K562 (cell line): ENCODE measurements around the gene BCAN. TPM values are rescaled to one million over a fixed set of nuclear protein-coding genes. Genes with fewer than 3 reads are reported as not detected.

ENCODE experiments used
- ADNP ChIP-seq: fragments of 200-800 bp; sonication (Bioruptor generic); IDR thresholded peaks from 2 replicates; pipeline ENCODE4 v1.6.1; 2016; ENCODE audit warnings: missing genetic modification characterization, missing compliant biosample characterization
- BRF1 ChIP-seq: IDR thresholded peaks from 3 replicates; pipeline ENCODE4 v1.6.1; 2011; ENCODE audit warnings: borderline replicate concordance, mild to moderate bottlenecking; ENCODE audit not compliant: insufficient read length; ENCODE audit errors: extremely low read depth
- CREBBP ChIP-seq: IDR thresholded peaks from one replicate; pipeline ENCODE4 v1.6.1; 2012; ENCODE audit warnings: low read depth, mild to moderate bottlenecking, control low read depth, inconsistent platforms, low read length
- FOXM1 ChIP-seq, 2 experiments: fragments of 450-650 bp in 1 of 2; sonication (generic) in 1 of 2; formaldehyde crosslinking in 1 of 2; IDR thresholded peaks; 2 replicates each; pipeline versions ENCODE4 v1.6.1 to v1.9.0; 2017 to 2022; ENCODE audit warnings: low read depth in 2 of 2, mild to moderate bottlenecking in 2 of 2, missing genetic modification reagents in 1 of 2, moderate library complexity in 1 of 2
- HNRNPK ChIP-seq: fragments of 200-400 bp; formaldehyde crosslinking; IDR thresholded peaks from one replicate; pipeline ENCODE4 v1.6.1; 2018; ENCODE audit warnings: mild to moderate bottlenecking, low read depth, low read length; ENCODE audit not compliant: poor library complexity, severe bottlenecking
- MEF2A ChIP-seq: IDR thresholded peaks from 2 replicates; pipeline ENCODE4 v1.6.1; 2011; ENCODE audit warnings: low read depth, mild to moderate bottlenecking, low read length, moderate library complexity; ENCODE audit not compliant: control insufficient read depth
- NRF1 ChIP-seq, 2 experiments: fragments of 450-650 bp; IDR thresholded peaks in 1 of 2; conservative IDR thresholded peaks in 1 of 2; 2 replicates each; pipeline ENCODE4 v1.6.1; 2014; ENCODE audit warnings: mild to moderate bottlenecking in 2 of 2
- PML ChIP-seq: IDR thresholded peaks from 2 replicates; pipeline ENCODE4 v1.6.1; 2012; ENCODE audit warnings: low read length, inconsistent platforms
- POLR2A ChIP-seq: fragments of 450-650 bp; conservative IDR thresholded peaks from 2 replicates; pipeline ENCODE4 v1.6.1; 2016
- POLR2AphosphoS2 ChIP-seq: IDR thresholded peaks from 2 replicates; pipeline ENCODE4 v1.6.1; 2012; ENCODE audit warnings: low read length, improper control_type of control experiment
- TSC22D4 ChIP-seq: fragments of 450-650 bp; IDR thresholded peaks from 2 replicates; pipeline ENCODE4 v1.6.1; 2016; ENCODE audit warnings: missing genetic modification characterization, missing biosample characterization, control low read depth
- ZNF232 ChIP-seq: sonication (generic); formaldehyde crosslinking; IDR thresholded peaks from 2 replicates; pipeline ENCODE4 v1.8.0; 2022; ENCODE audit warnings: mild to moderate bottlenecking, missing genetic modification reagents
- ZNF263 ChIP-seq: sonication (generic); formaldehyde crosslinking; IDR thresholded peaks from 2 replicates; pipeline ENCODE4 v1.8.0; 2022; ENCODE audit warnings: mild to moderate bottlenecking, missing genetic modification reagents, borderline replicate concordance
- ZNF668 ChIP-seq: fragments of 250-450 bp; sonication (Bioruptor Pico); IDR thresholded peaks from 2 replicates; pipeline ENCODE4 v1.8.0; 2022; ENCODE audit warnings: mild to moderate bottlenecking, inconsistent platforms
- polyA plus RNA-seq, 8 experiments: library from polyadenylated mRNA; depleted of rRNA in 4 of 8; stranded (reverse) in 5 of 8; unstranded in 3 of 8; fragments of >200 nt; fragmentation: Nextera tagmentation in 2 of 8; fragmentation: Illumina TruSeq in 1 of 8; extraction: Ambion mirVana in 2 of 8; extraction: Trizol in 1 of 8; gene quantifications; 2 replicates each; pipeline versions ENCODE4 v1.2.1 to v1.2.3, GENCODE V29; 2011 to 2014; ENCODE audit warnings: inconsistent platforms in 1 of 8, missing spikeins in 1 of 8
- total RNA-seq, 7 experiments: library from RNA; depleted of rRNA in 6 of 7; stranded (reverse); fragments of >200 nt in 6 of 7; fragmentation: Illumina TruSeq in 2 of 7; extraction: Trizol in 2 of 7; gene quantifications; 2 replicates each; pipeline versions ENCODE4 v1.2.1 to v1.2.3, GENCODE V29; 2011 to 2021; ENCODE audit warnings: low replicate concordance in 1 of 7
- TF ChIP-seq, protein P1 (sequence below): fragments of 450-650 bp; formaldehyde crosslinking; IDR thresholded peaks from 2 replicates; pipeline ENCODE4 v1.4.0; 2020; ENCODE audit warnings: mild to moderate bottlenecking, moderate library complexity
- TF ChIP-seq, protein P2 (sequence below): fragments of 200-400 bp; formaldehyde crosslinking; IDR thresholded peaks from 2 replicates; pipeline ENCODE4 v1.6.1; 2017; ENCODE audit warnings: mild to moderate bottlenecking, low read depth, low read length, moderate library complexity
- TF ChIP-seq, protein P3 (sequence below): fragments of 250-450 bp; sonication (Bioruptor Pico); IDR thresholded peaks from 2 replicates; pipeline ENCODE4 v1.8.0; 2021; ENCODE audit warnings: moderate library complexity, mild to moderate bottlenecking, inconsistent platforms
- TF ChIP-seq, protein P4 (sequence below): fragments of 250-450 bp; sonication (Bioruptor Pico); IDR thresholded peaks from 2 replicates; pipeline ENCODE4 v1.5.0; 2021

Gene BCAN
- total and polyA plus RNA-seq, 9 of the 15 experiments (the other 6 are each of a cell fraction or from before 2014, with no cell fraction given) = 0.04 to 0.33 (median 0.14) TPM; not detected in 5

DNA sequence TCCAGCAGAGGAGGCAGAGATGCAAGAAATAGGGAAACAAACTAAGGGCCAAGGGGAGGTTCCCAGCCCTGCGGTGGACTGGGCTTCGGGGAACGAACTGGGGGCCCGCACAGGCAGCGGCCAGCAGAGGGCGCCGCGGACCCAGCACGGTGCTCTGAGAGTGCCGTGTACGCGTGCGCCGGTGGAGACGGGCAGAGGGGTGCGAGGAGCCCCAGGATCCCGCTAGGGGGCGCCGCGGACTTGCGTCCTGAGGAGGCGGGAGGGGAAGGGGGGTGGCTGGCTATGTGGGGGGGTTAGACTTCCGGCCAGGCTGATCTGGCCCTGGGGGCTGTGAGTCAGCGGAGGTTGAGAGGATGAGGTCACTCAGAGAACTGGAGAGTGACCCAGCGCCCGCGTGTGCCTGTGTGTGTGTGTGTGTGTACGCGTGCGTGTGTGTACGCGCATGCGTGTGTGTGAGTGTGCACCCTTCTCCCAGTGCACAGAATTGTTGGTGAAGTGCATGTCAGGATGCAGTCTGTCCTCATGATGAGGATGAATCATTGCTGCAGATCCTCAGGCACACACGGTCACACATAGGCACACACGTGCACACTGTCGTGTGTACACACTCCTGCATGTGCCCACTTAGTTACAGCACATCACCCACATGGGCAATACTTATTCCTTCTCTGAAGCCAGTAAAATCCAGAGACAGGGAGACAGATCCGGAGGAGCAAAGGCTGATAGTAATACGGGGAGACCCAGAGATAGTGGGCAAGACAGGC, 18.3 kb downstream of the BCAN start (continued):
- no peak for TF ChIP-seq CREBBP
- TF ChIP-seq ZNF668 (CRISPR knock-in tag) = no peak
- TF ChIP-seq, protein P1, sequence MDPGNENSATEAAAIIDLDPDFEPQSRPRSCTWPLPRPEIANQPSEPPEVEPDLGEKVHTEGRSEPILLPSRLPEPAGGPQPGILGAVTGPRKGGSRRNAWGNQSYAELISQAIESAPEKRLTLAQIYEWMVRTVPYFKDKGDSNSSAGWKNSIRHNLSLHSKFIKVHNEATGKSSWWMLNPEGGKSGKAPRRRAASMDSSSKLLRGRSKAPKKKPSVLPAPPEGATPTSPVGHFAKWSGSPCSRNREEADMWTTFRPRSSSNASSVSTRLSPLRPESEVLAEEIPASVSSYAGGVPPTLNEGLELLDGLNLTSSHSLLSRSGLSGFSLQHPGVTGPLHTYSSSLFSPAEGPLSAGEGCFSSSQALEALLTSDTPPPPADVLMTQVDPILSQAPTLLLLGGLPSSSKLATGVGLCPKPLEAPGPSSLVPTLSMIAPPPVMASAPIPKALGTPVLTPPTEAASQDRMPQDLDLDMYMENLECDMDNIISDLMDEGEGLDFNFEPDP (CRISPR knock-in tag) = no peak
- no peak for TF ChIP-seq BRF1
- TF ChIP-seq ZNF263 (CRISPR knock-in tag) = peak; percentile 65; the same call in 1 of the 2 replicates
- peak; percentile 29; the same call in 1 of the 2 replicates for TF ChIP-seq FOXM1 (IDR thresholded peaks at IDR 0.05; ENCODE audit: low read depth)
- TF ChIP-seq FOXM1 (CRISPR knock-in tag; IDR thresholded peaks at IDR 0.05; ENCODE audit: low read depth) = peak; percentile 83; the same call in 1 of the 2 replicates
- TF ChIP-seq HNRNPK = no peak
- TF ChIP-seq ADNP (tag) = no peak
- TF ChIP-seq NRF1 (conservative IDR thresholded peaks at IDR 0.05 in 1 of 2, IDR thresholded peaks at IDR 0.05 in 1 of 2) = peak; percentile 90 to 92
- peak; percentile 39; the same call in 1 of the 2 replicates for TF ChIP-seq MEF2A
- peak; percentile 95 for TF ChIP-seq POLR2A
- peak; percentile 65 for TF ChIP-seq PML
- TF ChIP-seq, protein P2, sequence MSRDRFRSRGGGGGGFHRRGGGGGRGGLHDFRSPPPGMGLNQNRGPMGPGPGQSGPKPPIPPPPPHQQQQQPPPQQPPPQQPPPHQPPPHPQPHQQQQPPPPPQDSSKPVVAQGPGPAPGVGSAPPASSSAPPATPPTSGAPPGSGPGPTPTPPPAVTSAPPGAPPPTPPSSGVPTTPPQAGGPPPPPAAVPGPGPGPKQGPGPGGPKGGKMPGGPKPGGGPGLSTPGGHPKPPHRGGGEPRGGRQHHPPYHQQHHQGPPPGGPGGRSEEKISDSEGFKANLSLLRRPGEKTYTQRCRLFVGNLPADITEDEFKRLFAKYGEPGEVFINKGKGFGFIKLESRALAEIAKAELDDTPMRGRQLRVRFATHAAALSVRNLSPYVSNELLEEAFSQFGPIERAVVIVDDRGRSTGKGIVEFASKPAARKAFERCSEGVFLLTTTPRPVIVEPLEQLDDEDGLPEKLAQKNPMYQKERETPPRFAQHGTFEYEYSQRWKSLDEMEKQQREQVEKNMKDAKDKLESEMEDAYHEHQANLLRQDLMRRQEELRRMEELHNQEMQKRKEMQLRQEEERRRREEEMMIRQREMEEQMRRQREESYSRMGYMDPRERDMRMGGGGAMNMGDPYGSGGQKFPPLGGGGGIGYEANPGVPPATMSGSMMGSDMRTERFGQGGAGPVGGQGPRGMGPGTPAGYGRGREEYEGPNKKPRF = no peak
- TF ChIP-seq, protein P3, sequence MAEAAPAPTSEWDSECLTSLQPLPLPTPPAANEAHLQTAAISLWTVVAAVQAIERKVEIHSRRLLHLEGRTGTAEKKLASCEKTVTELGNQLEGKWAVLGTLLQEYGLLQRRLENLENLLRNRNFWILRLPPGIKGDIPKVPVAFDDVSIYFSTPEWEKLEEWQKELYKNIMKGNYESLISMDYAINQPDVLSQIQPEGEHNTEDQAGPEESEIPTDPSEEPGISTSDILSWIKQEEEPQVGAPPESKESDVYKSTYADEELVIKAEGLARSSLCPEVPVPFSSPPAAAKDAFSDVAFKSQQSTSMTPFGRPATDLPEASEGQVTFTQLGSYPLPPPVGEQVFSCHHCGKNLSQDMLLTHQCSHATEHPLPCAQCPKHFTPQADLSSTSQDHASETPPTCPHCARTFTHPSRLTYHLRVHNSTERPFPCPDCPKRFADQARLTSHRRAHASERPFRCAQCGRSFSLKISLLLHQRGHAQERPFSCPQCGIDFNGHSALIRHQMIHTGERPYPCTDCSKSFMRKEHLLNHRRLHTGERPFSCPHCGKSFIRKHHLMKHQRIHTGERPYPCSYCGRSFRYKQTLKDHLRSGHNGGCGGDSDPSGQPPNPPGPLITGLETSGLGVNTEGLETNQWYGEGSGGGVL (CRISPR knock-in tag) = no peak
- TF ChIP-seq, protein P4, sequence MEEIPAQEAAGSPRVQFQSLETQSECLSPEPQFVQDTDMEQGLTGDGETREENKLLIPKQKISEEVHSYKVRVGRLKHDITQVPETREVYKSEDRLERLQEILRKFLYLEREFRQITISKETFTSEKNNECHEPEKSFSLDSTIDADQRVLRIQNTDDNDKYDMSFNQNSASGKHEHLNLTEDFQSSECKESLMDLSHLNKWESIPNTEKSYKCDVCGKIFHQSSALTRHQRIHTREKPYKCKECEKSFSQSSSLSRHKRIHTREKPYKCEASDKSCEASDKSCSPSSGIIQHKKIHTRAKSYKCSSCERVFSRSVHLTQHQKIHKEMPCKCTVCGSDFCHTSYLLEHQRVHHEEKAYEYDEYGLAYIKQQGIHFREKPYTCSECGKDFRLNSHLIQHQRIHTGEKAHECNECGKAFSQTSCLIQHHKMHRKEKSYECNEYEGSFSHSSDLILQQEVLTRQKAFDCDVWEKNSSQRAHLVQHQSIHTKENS (CRISPR knock-in tag) = no peak
- peak; percentile 99 for TF ChIP-seq POLR2AphosphoS2
- no peak for TF ChIP-seq ZNF232
- no peak for TF ChIP-seq TSC22D4
